Nephron progenitor cell (in vitro differentiated cells): Measurements from ENCODE around the gene FNDC3B.

Source experiments
- DNase-seq: peaks from one replicate; pipeline ENCODE4 v3.0.0; 2021
- H3K27ac Mint-ChIP-seq: 2 replicates; pipeline ENCODE4 v1.8.0; 2021; ENCODE audit warnings: mild to moderate bottlenecking, moderate library complexity, mixed read lengths
- H3K27me3 Mint-ChIP-seq: 2 replicates; pipeline ENCODE4 v1.8.0; 2021; ENCODE audit warnings: mild to moderate bottlenecking, low read depth, mixed read lengths; ENCODE audit not compliant: poor library complexity
- H3K36me3 Mint-ChIP-seq: 2 replicates; pipeline ENCODE4 v1.8.0; 2021; ENCODE audit warnings: low read depth, mixed read lengths
- H3K4me1 Mint-ChIP-seq: 2 replicates; pipeline ENCODE4 v1.8.0; 2021; ENCODE audit warnings: mixed read lengths
- H3K4me3 Mint-ChIP-seq: 2 replicates; pipeline ENCODE4 v1.8.0; 2021; ENCODE audit warnings: mild to moderate bottlenecking, moderate library complexity, mixed read lengths
- H3K9me3 Mint-ChIP-seq: 2 replicates; pipeline ENCODE4 v1.8.0; 2021; ENCODE audit warnings: mild to moderate bottlenecking, moderate library complexity, mixed read lengths
- TF ChIP-seq, protein P1 (sequence below): fragments of 200-600 bp; sonication (generic); IDR thresholded peaks from 2 replicates; pipeline ENCODE4 v1.5.0; 2021; ENCODE audit warnings: antibody characterized with exemption

Gene FNDC3B

DNA sequence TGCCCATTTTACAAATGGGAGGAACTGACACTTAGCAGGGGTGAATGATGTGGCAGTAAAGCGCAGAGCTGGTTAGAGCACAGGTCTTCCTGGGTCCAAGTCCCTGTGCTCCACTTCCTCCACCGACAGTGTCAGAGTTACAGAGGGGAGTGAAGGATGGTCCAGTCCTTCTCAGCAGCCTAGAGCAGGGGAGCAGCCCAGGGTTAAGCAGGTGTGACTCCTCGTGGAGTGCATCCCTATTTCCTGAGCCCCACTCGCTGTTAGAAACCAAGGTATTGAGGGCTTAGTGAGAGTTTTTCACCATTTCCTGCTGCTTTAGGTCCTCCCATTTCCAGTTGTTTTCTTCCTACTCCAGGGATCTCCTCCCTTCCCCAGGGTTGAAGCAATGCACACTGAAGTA, 333.5 kb downstream of the FNDC3B start:
- TF ChIP-seq, protein P1, sequence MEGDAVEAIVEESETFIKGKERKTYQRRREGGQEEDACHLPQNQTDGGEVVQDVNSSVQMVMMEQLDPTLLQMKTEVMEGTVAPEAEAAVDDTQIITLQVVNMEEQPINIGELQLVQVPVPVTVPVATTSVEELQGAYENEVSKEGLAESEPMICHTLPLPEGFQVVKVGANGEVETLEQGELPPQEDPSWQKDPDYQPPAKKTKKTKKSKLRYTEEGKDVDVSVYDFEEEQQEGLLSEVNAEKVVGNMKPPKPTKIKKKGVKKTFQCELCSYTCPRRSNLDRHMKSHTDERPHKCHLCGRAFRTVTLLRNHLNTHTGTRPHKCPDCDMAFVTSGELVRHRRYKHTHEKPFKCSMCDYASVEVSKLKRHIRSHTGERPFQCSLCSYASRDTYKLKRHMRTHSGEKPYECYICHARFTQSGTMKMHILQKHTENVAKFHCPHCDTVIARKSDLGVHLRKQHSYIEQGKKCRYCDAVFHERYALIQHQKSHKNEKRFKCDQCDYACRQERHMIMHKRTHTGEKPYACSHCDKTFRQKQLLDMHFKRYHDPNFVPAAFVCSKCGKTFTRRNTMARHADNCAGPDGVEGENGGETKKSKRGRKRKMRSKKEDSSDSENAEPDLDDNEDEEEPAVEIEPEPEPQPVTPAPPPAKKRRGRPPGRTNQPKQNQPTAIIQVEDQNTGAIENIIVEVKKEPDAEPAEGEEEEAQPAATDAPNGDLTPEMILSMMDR, result no peak
- H3K27ac Mint-ChIP-seq, result peak overlapping the region; percentile 85
- H3K36me3 Mint-ChIP-seq, result peaks cover 80% of the 10 kb centered on the region

DNA sequence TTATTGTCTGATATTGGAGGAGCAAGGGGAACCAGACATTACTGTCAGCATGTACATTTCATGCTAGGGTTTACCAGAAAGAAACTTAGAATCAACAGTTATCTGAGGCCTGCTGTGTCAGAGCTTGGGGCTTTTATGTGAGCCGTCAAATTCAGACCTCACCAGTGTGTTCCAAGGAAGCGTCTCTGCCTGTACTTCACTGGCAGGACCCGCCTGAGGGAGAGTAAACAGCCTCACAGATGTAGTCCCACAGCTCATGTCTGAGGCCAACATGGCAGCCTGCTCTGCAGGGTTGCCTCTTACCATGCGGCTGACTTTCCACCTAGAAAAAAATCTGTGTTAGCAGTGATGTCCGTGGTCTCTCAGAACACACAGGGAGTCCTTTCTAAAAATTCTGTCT, 334.5 kb downstream of the FNDC3B start:
- peaks cover 13% of the 10 kb centered on the region for H3K4me1 Mint-ChIP-seq
- peaks cover 17% of the 10 kb centered on the region for H3K9me3 Mint-ChIP-seq
- H3K36me3 Mint-ChIP-seq, result peaks cover 85% of the 10 kb centered on the region
- H3K4me3 Mint-ChIP-seq, result no peak overlapping the region
- no peaks in the 10 kb centered on the region for H3K27me3 Mint-ChIP-seq
- peak overlapping the region; percentile 42 for H3K27ac Mint-ChIP-seq
- TF ChIP-seq, protein P1, result no peak
- DNase-seq, result no peak

More for the DNA sequence above, 333.5 kb downstream of the FNDC3B start:
- no peak for DNase-seq
- Mint-ChIP-seq H3K9me3 (peaks cover 7% of the 10 kb centered on the region), H3K27me3 (no peaks in the 10 kb centered on the region), H3K4me1 (peaks cover 13% of the 10 kb centered on the region), H3K4me3 (no peak overlapping the region)

DNA sequence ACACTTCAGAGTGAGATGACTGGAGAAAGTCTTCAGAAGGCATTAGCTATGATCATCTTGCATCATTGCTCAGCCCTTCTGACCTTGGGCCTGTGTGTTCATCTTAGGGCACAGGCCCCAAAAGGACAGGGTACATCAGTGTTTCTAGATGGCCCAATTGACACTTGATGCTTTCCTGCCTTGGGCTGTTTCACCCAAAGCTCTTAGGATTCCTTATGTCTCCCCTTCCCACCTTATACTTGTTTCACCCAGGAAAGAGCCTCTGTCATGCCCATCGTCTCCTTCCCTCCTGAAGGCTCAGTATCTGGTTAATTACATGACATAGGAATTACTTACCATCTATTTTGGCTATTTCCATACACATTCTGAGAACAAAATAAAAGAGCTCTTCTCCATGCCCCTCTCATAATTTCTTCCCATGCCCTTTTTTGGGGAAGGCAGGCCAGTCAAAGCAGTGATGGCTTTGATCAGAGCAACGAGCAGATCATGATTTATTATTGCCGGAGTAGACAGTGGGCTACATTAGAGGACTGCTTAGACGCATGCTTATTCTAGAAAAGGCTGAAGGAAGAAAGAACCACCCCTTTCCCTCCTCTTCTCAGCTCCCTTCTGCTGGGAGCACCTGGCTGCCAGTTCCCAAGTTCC, 335.9 kb downstream of the FNDC3B start:
- TF ChIP-seq, protein P1, result no peak
- peak overlapping the region; percentile 24 for H3K27ac Mint-ChIP-seq
- no peak overlapping the region for H3K4me3 Mint-ChIP-seq
- H3K27me3 Mint-ChIP-seq, result no peaks in the 10 kb centered on the region
- DNase-seq, result no peak
- peaks cover 88% of the 10 kb centered on the region for H3K36me3 Mint-ChIP-seq
- peaks cover 32% of the 10 kb centered on the region for H3K9me3 Mint-ChIP-seq
- peaks cover 13% of the 10 kb centered on the region for H3K4me1 Mint-ChIP-seq

DNA sequence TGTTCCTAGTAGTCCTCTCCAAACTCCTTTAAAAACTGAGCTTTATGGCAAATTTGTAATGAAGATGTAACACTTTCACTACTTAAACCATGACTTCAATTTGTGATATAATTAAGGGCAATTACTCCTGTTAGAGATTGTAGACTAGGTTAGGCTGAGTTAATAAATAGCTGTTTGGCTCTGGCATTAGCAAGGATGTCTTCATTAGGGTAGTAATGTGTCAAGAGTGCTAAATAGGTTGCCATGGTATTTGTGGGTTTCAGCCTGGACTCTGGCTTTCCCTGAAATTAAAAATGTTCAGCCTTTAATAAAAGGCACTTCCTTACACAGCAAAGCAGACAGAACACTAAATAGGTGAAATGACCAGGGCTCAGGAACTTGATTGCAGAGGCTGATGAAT, 337.0 kb downstream of the FNDC3B start:
- Mint-ChIP-seq H3K9me3 (peaks cover 42% of the 10 kb centered on the region), H3K36me3 (peaks cover 92% of the 10 kb centered on the region), H3K4me3 (no peak overlapping the region), H3K27me3 (no peaks in the 10 kb centered on the region), H3K4me1 (peaks cover 13% of the 10 kb centered on the region), H3K27ac (no peak overlapping the region)
- TF ChIP-seq, protein P1, result no peak
- no peak for DNase-seq

DNA sequence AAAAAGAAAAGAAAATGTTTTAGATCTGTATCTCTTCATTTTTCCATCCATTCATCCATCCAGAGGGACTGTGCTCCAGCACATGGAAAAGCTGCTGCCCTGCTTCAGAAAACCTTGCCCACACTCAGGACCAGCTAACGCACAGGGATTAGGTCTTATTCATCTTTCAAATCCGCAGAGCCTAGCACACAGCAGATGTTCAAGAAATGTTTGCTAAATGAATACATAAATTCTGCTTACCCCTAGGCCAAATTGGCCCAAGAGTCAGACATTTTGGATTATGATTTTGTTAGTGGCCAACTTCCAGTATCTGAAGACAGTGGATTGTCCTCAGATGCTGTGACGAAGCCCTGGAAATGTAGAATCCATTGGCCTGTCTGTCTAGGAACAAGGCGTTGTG, 337.5 kb downstream of the FNDC3B start:
- H3K27ac Mint-ChIP-seq, result no peak overlapping the region
- no peaks in the 10 kb centered on the region for H3K27me3 Mint-ChIP-seq
- DNase-seq, result no peak
- TF ChIP-seq, protein P1, result no peak
- peaks cover 92% of the 10 kb centered on the region for H3K36me3 Mint-ChIP-seq
- H3K4me3 Mint-ChIP-seq, result no peak overlapping the region
- H3K4me1 Mint-ChIP-seq, result peaks cover 13% of the 10 kb centered on the region
- H3K9me3 Mint-ChIP-seq, result peaks cover 47% of the 10 kb centered on the region

DNA sequence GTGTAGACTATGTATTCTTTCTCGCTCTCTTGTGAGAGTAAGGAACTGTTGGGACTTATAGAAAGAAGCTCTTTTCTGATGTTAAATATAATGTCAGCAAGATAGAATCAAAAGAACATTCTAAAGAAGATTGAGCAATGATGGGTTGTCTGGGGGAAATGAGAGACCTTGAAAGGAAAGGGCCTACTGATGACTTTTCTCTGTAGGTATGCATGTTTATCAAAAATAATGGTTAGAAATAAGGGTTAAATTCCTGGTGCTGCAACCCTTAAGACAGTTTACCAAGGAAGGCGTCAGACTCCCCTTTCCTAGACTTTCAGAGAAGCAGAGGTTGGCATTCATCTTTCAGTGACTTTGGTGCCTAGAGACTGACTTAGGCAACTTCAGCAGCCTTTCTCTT, 339.1 kb downstream of the FNDC3B start:
- no peak for DNase-seq
- no peak overlapping the region for H3K27ac Mint-ChIP-seq
- no peaks in the 10 kb centered on the region for H3K27me3 Mint-ChIP-seq
- TF ChIP-seq, protein P1, result no peak
- H3K9me3 Mint-ChIP-seq, result peaks cover 61% of the 10 kb centered on the region
- peaks cover 92% of the 10 kb centered on the region for H3K36me3 Mint-ChIP-seq
- H3K4me3 Mint-ChIP-seq, result no peak overlapping the region
- peaks cover 10% of the 10 kb centered on the region for H3K4me1 Mint-ChIP-seq
